GM18511 (cell line): ENCODE measurements around the gene DPYSL4.
A peak's percentile ranks its signal among the peaks of the same experiment; 100 is the strongest.

Experiments used
- ATAC-seq: cut with Tn5 transposase; IDR thresholded peaks from one replicate; pipeline ENCODE4 v1.9.1; 2021; ENCODE audit warnings: mild to moderate bottlenecking, moderate library complexity; ENCODE audit not compliant: unreplicated experiment

The DPYSL4 gene

DNA sequence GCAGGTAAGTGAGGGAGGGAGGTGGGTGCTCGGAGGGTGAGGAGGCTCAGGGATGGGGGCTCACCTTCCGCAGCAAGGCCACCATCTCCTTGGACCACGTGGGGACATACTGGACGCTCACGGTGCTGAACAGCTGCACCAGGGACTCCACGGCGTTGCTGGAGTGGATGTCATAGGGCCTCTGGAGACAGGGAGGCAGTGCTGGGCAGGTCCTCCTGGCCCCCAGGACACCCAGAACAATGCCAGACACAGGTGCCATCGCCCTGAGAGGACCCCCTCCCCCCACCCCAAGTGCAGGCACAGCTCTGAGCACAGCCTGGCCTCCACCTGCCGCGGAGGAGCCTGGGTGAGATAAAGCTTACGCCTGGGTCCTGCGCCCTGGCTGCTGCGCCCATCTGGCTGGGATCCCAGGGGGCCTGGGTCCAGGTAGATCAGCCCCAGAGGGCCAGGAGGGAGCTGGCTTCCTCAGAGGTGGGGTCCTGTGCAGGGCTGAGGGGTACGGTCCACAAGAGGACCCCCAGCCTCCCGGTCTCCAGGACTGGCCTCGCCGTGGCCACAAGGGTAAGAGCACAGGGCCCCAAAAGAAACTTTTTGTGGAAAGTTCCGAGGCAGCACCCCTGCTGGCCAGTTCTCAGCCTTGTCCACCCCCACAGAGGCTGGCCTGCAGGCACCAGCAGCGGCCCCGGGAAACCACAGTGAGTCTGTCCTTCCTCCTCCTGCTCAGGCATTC lies 37.8 kb downstream of the DPYSL4 start:
- no peak for ATAC-seq

DNA sequence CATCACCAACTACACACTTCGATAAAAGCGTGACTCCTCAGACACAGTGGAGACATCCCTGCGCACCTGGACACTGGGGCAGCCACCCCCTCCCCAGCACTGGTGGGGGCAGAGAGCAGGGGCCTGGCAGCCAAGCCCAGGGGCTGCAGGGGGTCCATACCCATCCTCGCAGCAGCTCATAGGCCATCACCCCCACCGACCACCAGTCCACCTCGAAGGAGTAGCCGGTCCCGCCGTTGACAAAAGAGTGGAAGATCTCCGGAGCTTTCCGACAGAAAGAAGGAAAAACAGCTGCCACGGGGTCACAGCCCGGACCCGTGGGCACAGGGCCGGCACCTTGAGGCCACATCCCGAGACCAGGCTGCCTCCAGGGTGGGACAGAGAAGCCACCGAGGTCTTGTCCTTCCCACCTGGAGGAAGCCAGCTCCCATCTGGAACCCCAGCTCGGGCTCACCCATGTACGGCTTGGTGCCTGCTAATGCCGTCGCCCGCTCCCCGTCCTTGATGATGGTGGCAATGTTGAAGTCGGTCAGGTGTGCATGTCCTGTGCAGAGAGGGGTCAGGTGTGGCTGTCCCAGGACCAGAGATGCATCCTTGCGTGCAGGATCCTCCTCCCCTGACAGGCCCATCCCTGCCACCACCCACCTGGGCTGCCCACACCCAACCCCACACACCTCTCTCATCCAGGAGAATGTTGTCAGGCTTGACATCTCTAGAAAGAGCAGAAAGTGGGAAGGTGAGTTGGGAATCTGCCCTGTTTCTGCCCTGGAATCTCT lies 38.5 kb downstream of the DPYSL4 start:
- no peak for ATAC-seq

DNA sequence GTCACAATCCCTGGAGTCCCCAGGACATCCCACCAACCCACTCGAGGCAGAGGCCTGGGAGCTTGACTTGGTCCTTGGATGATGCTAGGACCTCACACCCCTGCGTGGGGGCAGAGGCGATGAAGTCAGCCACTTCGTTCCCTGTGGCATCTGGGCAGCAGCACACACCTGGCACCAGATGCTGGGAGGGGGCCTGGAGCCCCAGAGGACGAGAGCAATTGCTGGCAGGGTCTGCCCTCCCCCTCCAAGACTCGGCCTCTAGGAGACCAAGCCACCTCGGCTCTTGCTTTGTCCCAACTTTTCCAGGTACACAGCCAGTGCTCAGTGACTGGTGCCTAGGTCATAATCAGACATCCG lies 39.1 kb downstream of the DPYSL4 start:
- ATAC-seq: no peak

DNA sequence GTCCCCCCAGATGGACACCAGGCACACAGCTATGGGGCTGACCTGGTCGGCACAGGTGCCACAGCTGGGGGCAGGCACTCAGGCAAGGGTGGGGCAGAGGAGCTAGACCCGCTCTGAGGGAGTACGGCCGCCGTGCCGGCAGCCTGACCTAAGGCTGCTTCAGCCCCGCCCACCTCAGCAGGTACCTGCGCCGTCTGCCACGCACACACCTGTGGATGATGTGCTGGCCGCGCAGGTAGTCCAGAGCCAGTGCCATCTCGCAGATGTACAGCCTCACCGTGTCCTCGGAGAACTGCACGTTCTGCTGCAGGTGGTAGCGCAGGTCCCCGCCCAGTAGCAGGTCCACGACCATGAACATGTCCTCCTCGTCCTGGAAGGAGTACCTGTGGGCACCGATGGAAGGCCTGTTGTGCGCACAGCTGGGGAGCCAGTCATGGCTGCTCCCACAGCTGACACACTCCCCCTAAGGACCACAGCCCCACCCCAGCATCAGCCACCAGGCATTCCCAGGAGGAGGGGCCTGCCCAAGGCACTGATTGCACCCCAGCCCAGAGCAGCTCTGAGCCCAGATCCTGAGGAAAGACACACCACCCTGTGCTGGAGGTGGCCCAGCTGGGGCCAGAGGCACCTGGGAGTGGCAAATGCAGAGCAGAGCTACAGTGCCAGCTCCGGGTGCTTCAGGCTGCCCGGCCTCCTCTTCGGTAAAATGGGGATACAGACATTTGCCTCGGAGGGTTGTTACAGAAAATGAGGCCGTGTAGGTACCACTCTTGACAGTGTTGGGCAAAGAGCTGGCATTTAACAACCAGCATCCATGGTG lies 40.0 kb downstream of the DPYSL4 start:
- no peak for ATAC-seq

DNA sequence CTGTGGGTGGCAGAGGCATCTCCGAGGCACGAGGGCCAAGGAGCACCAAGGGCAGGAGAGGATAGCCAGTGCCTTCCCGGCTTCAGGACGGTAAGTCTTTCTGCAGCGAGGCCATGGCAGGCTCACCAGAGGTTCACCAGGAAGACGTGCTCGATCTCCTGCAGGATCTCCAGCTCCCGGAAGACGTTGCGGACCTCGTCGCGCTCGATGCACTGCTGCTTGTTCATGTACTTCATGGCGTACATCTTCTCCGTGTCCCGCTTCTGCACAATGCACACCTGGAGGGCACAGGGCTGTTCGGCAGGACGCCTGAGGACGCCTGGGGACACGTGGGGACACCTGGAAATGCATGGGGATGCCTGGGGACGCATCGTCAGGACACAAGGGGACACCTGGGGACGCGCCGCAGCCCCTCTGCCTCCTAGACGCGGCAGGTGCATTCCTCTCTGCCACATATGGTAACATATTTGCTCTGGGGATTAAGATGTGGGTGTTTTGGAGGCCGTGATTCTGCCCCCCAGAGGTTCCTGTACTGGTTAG lies 41.2 kb downstream of the DPYSL4 start:
- no peak for ATAC-seq

DNA sequence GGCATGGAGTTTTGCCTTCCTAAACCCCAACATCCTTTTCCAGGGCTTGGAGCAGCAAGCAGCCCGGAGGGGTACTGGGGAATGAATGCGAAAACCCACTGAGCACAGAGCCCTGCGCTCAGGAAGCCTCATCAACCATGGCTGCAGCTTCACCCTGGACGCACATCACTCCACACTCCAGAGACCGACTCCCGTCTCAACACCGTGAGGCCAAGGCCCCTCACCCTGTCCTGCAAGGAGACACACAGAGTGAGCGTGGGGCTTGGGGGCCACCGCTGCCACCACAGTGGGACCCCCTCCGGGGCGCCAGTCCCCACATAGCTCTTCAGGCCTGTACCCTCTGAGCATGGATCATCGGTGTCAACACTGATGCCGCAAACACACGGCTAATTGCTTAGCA lies 41.9 kb downstream of the DPYSL4 start:
- no peak for ATAC-seq

DNA sequence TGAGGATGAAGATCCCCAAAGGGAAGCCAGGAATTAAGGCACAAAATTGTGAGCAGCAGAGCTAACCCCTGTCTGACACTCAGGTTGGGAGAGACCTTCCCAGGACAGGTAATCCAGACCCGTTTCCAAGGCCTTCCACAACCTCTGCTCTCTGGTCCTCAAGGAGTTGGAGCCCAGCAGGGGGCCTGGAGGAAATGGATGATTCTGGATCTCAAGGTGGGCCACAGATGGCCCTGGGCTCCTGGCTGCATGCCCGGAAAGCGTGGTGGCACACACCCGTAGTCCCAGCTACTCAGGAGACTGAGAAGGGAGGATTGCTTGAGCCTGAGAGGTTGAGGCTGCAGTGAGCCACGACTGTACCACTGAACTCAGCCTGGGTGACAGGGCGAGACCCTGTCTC lies 42.3 kb downstream of the DPYSL4 start:
- ATAC-seq: no peak

DNA sequence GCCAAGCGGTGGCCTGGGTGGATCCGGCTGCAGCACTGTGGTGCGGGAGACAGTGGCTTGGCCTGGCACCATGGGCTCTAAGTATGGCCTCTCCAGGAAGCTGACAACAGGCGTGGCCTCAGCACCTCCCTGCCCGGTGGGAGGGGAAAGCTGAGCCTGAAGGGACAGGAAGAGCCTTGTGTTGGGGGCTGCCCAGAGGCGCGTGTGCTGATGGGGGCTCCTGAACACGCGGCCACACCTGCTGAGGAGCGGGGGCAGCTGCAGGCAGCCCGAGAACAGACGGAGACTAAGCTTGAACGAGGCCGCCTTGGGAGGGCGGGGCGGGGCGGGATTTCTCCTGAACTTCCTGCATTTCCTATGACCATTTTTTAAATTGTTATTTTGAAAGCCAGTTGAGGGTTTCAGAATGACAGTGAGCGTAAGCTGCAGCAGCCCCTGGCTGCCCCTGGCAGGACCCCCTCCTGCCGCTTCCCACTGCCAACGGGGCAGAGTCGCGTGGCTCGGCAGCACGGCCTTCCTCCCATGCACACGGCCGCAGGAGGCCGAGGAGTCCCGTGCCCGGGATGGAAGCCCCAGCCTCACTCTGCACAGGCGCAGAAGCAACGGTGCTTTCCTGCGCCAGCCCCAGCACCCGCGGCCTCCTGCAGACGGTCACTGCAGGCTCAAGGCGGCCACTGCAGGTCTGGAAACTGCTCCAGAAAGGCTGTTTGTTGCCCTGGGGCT lies 43.2 kb downstream of the DPYSL4 start:
- peak; percentile 88 for ATAC-seq

DNA sequence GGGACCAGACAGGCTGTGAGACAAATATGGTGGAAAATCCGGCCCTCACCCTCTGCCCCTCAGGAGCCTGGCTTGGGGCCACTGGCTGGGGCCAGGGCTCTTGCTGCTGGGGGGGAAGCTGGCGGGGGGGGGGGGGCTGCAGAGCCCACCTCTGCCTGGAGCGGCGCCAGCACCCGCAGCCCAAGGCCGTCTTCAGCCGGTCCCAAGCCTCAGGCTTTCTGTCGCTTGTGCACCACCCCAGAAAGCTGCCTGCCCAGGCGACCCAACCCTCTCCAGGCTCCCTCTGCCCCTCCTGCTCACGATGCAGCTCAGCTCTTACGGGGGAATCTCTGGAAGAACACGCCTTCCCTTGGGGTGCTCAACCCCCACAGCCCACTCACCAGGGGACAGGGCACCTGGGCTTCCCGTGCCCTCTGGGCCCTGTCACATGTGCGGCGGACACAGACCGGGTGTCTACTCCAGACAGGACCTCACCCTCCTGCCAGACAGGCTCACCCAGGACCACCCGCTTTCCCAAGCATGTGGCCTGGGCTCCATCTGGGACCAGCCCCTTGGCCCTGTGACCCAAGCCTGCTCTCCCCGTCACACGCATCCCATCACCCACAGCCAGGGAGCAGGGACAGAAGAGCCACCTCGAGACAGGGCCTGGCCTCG lies 43.9 kb downstream of the DPYSL4 start:
- no peak for ATAC-seq

DNA sequence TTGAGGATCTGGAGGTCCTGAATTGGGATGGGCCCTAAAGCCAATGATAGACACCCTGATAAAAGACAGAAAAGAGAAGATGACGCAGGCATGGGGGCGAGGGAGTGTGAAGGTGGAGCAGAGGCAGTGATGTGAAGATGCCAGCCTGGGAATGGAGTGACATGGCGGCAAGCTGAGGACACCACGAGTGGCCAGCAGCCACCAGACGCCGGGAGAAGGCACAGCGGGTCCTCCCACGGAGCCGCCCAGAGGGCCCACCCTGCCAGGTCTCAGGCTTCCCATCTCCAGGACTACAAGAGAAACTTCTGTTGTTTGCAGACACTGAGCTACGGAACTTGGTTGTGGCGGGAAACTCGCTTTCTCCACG lies 44.9 kb downstream of the DPYSL4 start:
- no peak for ATAC-seq

DNA sequence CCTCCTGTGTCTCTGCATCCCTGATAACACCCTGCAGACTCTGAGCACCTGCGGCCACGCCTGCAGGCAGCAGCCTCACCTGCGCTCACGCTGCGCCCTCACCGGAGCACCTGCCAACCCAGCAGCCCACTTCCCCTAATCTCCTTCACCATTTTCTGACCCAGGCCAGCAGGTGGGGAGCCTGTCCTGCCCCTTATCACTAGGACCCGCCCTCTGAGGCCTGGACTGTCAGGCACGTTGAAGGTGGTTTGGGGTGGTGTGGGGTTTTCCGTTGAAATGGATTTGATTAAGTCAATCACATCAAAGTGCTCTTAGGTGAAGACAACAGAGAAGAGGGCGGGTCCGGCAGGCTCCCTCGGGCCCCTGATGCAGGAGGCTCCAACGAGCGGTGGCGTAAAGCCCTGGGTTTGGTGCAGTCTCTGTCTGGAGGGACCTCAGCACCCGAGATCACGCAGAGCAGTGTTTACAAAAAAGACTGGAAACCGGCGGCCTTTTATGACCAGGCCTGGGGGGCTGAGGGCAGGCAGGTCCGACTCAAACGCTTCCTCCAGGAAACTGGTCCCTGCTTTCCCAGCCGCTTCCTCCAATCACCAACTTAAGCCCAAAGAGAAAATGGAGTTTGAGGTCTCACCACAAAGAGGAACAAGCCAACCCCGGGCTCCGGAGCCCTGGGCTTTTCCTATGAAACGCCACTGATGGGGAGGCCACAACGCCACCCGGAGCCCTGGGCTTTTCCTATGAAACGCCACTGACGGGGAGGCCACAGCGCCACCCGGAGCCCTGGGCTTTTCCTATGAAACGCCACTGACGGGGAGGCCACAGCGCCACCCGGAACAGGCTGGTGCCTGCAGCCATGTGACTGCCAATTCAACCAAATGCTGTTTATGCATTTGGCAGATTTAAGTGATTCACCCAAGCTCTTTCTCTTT lies 45.5 kb downstream of the DPYSL4 start:
- no peak for ATAC-seq

DNA sequence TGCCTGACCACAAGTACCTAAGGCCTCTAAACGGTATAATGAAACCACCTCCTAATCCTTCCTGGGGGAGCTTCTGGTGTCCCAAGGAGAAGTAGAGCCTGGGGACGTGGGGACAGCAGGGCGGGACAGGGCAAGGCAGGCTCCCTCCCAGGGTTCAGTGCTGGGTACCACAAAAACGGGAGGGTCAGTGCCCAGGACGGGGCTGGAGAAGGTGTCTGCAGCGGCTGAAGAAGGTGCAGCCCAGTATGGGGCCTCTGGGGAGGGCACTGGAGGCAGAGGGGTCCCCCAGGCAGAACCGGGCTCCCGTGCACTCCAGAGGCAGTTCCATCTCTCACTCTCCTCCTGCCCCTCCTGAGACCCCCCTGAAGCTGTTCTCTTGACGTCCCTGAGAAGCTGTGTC lies 46.2 kb downstream of the DPYSL4 start:
- ATAC-seq: no peak

DNA sequence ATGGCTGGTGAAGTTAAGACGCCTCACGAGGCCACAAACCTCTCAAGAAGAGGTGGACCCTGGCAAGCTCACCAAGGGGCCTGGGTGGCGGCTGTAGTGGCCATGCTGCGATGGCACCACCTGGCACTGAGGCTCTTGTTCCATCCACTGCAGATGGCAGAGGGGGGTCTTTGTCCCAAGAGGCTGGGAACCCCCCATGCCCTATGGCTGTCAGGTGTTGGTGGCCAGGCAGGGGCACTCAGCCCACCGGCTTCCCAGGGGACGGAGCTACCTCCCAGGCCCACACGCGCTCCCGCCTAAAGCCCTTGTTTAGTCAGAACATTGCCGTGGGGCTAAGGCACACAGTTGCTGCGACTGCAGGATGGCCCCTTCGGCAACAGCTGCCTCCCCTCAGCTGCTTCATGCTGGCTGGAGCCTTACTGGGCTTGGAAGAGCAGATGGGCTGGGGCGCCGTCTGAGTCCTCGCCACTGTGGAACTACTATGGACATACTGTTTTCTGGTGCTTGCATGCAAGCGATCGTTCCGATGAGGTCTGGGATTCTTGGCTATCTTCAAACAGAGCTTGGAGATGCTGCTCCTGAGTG lies 46.8 kb downstream of the DPYSL4 start:
- ATAC-seq: no peak

DNA sequence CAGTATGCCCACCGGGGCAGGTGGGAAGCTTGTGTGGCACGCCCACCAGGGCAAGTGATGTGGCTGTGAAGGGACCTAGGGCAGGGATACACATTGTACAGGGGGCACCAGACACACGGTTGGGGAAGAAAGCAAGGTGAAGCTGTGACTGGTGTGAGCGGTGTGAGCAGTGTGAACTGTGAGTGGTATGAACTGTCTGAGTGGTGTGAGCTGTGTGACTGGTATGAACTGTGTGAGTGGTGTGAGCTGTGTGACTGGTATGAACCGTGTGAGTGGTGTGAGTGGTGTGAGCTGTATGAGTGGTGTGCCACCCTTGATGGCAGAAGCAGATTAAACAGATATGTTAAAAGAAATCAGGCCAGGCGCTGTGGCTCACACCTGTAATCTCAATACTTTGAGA lies 48.1 kb downstream of the DPYSL4 start:
- ATAC-seq: no peak

DNA sequence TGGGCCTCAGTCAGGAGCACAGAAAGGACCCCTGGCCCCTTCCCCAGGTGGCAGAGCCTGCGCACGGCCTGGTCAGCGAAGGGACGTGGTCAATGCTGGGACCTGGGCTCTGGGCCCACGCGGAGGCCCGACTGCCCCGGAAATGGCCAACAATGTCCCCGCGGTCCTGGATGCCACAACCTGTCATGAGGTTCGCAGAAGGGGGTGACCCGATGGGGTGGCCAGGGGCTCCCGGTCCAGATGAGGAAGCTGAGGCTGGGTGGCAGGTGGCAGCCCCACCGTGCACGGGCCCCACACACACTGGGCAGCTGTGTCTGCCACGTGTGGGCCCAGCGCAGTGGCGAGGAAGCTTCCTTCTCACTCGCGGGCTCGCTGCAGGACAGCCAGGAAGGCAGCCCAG lies 49.4 kb downstream of the DPYSL4 start:
- ATAC-seq: no peak

DNA sequence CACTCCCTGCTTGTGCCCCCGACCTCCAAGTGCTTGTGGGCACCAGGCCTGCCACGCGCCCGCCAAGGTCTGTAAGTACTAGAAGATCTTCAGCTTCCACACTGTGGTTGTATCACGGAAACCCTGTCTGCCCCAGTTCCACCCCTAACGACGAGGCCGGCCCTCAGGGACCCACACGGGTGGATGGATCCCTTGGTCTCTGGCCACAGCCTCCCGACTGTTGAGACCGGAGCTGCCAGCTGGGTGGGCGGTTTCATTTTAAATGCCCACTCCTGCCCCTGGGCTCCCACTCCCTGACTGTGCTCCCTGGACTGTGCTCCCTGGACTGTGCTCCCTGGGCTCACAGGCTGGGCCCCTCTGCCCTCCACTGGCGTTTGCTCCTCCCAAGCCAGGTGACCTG lies 50.1 kb downstream of the DPYSL4 start:
- no peak for ATAC-seq

DNA sequence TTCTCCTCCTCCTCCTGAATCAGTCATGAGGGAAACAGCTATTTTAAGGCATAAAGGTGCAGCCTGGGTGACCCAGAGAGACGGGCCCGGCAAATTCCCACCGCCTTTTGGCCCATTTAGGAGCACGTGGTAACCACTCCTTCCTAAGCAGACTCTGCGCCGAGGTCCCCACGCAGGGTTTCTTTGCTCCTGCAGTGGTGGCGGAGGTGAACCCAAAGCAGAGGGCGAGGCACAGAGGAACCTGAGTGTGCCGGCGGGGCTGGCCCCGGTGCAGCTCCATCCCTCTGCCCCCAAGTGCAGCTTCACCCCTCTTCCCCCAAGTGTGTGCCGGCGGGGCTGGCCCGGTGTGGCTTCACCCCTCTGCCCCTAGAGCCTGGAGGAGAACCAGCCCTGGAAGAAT lies 50.6 kb downstream of the DPYSL4 start:
- no peak for ATAC-seq

DNA sequence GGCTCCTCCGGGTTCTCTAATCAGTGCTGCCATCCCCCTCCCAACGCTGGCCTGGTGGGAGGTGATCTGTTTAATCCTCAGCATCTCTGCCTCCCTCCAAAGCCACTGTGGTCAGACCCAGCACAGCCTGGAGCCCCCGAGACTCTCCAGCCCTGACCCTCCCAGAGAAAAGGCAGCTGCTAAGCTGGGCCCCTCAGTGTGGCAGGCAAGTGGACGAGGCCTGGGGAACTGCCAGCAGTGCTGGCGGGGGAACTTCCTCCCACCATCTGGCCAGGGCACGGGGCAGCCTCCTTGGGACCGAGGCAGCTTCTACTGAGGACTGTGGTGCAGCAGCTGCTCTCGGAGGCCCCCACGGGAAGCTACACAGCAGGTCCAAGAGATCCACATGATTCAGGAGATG lies 51.1 kb downstream of the DPYSL4 start:
- no peak for ATAC-seq
